VCaP (cell line): Measurements from ENCODE around the gene HDLBP.

Experiments used
- H3K27ac ChIP-seq: fragments of 450-650 bp; 2 replicates; pipeline ENCODE4 v1.5.1; 2017
- CTCF ChIP-seq: fragments of 450-650 bp; conservative IDR thresholded peaks from 2 replicates; pipeline ENCODE4 v1.5.1; 2017; ENCODE audit warnings: mild to moderate bottlenecking, moderate library complexity

The HDLBP gene

DNA sequence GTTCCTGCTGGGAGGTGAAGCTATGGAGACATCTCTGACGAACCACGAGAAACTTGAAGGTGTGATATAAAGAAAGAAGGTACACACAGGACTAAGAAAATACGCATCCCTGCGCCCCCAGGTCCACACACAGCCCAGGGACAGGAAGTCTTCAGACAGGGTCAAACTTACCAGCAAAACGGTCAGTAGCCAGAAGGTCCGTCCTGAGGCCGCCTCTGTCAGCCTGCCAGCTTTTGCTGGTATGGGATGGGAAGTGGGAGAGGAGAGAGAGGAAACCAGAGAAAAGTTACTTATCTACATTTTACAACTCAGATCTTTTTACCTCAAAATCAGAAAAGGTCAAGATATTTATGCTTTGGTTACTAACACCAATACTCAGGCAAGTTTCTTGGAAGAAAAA lies 47.2 kb downstream of the HDLBP start:
- no peak for TF ChIP-seq CTCF
- H3K27ac ChIP-seq: no peak overlapping the region

- H3K27ac ChIP-seq: no peak overlapping the region
- TF ChIP-seq CTCF: no peak
Observed at GRCh38 chr2:241267249-241268067, 48.0 kb downstream of the HDLBP start.

DNA sequence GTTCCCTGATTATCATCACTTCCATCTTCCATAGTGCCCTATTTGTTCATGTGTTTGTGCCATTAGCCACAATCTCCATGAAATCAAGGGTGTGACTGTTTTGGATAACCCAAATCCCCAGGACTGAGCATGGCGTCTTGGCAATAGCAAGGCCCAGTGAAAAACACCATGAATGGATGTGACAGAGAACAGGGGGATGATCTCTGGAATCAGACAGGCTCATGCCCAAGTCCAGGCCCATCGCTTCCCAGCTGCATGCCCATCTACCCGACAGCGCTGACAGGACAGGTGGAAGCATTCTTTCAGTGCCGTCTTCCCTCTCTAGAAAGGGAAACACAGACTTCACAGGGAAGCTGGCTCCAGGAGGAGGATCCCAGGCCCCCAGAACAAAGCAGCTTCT lies 50.0 kb downstream of the HDLBP start:
- no peak overlapping the region for H3K27ac ChIP-seq
- no peak for TF ChIP-seq CTCF

- H3K27ac ChIP-seq: no peak overlapping the region
- TF ChIP-seq CTCF: no peak
Observed at GRCh38 chr2:241263061-241263460, 52.4 kb downstream of the HDLBP start.

DNA sequence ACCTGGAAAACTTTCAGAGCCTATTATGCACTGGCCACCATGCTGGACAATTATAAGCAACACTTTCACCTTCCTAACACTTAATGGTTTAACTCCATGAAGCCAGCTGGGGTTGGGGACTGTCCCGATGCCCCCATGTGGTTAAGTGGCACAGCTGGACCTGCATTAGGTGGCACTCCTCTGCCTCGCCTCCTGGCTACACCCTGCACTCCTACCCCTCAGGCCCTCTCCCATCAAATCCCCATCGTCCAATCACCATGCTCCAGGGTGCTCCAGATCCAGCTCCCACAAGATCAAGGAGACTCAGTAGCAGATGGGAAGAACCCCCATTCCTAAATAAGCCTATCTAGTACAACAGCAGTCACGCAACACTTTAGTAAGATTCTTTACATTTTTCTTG lies 53.8 kb downstream of the HDLBP start:
- no peak for TF ChIP-seq CTCF
- H3K27ac ChIP-seq: no peak overlapping the region

DNA sequence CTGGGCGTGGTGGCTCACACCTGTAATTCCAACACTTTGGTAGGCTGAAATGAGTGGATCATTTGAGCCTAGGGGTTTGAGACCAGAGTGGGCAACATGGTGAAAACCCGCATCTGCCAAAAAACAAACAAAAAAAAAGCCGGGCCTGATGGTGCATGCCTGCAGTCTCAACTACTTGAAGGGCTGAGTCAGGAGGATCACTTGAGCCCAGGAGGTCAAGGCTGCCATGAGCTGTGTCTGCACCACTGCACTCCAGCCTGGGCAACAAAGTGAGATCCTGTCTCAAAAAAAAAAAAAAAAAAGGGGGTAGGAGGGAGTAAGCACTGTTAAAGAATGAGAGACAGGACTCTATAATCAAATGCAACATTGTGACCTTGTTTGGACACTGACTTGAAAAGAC lies 54.6 kb downstream of the HDLBP start:
- TF ChIP-seq CTCF: no peak
- no peak overlapping the region for H3K27ac ChIP-seq

DNA sequence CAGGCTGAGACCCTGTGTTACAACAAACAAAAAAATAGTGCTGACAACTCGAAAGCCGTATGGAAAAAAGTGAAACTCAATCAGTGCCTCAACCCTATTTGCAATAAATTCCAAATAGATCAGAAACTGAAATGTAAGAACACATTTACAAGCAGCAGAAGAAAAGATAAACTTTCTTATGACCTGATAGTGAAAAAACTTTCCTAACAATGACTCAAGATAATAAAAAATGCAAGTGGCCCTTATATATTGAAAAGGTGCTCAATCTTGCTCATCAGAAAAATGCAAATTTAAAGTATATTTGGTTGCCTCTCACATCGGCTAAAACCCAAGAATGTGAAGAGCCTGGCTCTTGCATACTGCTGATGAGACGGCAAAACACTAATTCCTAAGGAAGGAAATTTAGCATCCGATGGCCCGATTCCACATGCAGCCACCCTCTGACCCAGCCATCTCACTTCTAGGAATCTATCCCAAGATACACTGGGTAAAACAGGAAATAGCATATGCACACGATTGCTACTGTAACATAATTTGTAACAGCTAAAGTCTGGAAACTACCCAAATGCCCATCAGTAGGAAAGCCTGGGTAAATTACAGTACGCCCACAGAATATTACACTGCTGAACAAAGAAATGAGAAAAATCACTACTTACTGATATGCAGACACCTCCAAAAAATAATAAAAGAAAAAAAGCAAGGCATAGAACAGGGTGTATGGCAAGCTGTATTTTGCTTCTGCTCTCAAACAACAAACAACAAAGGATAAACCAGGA lies 56.8 kb downstream of the HDLBP start:
- H3K27ac ChIP-seq: no peak overlapping the region
- no peak for TF ChIP-seq CTCF
